HEK293 (cell line): ENCODE results near the gene PPP5C.
"Not testable (repeated sequence)": the region's sequence is repeated elsewhere in the genome, so short reads cannot be mapped to it uniquely, and the experiment has no call there.

Experiments
- SALL2 ChIP-seq: fragments of 450-650 bp; formaldehyde crosslinking; IDR thresholded peaks from 2 replicates; pipeline ENCODE4 v1.5.0; 2017; ENCODE audit warnings: missing biosample characterization, mild to moderate bottlenecking, missing genetic modification characterization, borderline replicate concordance
- TF ChIP-seq, protein P1 (sequence below): fragments of 450-650 bp; formaldehyde crosslinking; IDR thresholded peaks from 2 replicates; pipeline ENCODE4 v1.5.1; 2016; ENCODE audit warnings: missing biosample characterization, missing genetic modification characterization

DNA sequence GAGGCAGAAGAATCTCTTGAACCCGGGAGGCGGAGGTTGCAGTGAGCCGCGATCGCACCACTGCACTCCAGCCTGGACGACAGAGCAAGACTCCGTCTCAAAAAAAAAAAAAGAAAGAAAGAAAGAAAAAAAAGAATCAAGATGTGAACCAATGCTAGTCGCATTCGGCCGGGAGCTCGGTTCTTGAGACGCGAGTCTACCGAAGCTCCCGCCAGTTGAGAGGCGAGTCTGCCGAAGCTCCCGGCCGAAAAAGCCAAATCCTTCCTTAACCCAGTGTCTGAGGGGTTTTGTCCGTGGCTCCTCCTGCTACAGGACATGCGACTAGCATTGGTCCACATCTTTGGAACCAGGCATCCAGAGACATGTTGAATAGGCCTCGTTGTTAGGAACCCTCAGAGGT is 68.0 kb downstream of the PPP5C start:
- TF ChIP-seq, protein P1, sequence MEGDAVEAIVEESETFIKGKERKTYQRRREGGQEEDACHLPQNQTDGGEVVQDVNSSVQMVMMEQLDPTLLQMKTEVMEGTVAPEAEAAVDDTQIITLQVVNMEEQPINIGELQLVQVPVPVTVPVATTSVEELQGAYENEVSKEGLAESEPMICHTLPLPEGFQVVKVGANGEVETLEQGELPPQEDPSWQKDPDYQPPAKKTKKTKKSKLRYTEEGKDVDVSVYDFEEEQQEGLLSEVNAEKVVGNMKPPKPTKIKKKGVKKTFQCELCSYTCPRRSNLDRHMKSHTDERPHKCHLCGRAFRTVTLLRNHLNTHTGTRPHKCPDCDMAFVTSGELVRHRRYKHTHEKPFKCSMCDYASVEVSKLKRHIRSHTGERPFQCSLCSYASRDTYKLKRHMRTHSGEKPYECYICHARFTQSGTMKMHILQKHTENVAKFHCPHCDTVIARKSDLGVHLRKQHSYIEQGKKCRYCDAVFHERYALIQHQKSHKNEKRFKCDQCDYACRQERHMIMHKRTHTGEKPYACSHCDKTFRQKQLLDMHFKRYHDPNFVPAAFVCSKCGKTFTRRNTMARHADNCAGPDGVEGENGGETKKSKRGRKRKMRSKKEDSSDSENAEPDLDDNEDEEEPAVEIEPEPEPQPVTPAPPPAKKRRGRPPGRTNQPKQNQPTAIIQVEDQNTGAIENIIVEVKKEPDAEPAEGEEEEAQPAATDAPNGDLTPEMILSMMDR (tag by site-specific recombination) = not testable (repeated sequence)
- not testable (repeated sequence) for TF ChIP-seq SALL2 (tag by site-specific recombination)
